NCI-H748 (cell line): ENCODE measurements around the gene SUN1.

Source experiments
- DNase-seq: peaks from one replicate; lab custom pipeline; 2025; ENCODE audit not compliant: unreplicated experiment; lab: John Stamatoyannopoulos, UW

The SUN1 gene

DNA sequence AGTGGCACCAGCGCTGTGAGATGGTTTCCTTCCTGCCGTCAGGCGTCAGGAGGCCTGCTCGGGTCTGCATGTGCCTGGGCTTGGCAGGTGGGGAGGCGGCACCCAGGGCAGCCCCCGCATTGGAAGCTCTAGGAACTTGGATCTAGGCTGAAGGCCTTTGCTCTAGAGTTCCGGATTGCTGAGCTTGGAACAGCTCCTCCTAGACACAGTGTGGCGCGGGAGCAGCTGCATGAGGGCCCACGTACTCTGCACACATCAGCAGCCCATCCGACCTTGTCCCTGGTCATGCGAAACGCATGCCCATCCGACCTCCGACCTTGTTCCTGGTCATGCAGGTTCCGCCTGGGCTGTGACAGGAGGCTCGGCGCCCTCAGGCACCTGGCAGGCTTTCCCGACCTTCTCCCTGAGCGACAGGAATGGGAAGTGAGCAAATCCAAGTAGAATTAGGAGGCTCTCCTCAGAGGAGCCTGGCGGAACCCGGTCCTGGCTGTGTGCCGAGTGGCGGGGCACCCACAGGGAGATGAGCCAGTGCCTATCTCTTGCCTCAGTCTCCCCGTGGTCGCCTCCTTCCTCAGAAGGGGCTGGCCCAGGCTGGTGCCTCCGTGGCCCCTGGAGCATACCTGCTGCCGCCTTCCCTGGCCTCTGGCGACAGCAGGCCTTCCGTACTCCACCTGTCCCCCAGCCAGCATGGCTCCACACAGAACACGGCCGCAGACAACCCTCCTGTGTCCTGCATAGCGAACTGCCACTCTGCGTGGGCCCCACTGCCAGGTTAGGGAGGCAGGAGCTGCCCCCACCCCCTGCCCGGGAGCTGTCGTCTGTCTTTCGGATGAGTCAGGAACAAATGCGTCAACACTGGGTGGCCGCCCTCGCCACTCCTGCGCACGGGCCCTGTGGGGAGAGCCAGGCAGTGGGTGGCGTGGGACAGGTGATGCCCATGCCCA lies 56.1 kb downstream of the SUN1 start:
- DNase-seq, result no peak

DNA sequence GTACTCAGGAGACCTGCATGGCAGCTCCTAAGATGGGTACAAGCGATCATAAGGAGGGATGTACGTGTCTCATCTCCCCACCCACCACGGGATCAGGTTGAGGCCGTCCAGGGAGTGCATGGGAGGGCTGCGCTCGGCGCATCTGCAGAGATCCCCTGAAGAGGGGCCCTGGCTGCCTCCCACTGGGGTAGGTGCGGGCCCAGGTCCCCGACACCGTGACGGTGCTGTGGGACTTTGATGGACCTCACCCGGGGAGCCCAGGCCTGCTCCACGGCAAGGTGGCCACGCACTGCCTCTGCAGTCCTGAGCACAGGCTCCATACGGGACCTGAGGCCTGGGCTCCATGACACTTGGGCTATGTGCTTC lies 56.7 kb downstream of the SUN1 start:
- no peak for DNase-seq

DNA sequence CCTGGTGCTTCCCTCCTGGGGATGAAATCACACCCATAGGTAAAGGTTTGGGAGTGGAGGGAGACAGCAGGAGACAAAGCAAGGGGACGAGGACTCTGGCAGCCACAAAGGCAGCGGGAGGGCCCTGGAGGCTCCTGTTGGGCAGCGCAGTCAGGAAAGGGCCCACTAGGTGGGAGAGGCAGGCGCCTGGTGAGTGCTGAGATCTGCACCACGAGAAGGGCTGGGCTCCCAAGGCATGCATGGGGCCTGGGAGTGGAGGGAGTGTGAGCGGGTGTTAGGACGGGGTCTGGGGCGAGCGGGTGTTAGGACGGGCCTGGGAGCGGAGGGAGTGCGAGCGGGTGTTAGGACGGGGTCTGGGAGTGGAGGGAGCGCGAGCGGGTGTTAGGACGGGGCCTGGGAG lies 57.1 kb downstream of the SUN1 start:
- DNase-seq, result no peak

DNA sequence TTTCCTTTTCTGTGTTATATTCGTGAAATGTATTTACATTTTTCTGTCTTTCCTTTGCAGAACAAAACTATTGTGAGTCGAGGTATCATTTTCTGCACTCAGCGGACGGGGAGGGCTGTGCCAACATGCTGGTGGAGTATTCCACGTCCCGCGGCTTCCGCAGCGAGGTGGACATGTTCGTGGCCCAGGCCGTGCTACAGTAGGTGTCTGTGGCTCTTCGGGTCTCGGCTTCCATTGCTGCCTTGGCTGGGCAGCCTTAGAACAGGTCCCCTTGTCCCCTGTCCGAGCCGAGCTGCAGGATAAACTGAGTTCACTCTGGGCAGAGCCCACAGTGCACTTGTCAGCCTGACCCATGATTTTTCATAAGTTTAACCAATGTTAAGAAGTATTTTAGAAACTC lies 58.6 kb downstream of the SUN1 start:
- DNase-seq, result no peak

DNA sequence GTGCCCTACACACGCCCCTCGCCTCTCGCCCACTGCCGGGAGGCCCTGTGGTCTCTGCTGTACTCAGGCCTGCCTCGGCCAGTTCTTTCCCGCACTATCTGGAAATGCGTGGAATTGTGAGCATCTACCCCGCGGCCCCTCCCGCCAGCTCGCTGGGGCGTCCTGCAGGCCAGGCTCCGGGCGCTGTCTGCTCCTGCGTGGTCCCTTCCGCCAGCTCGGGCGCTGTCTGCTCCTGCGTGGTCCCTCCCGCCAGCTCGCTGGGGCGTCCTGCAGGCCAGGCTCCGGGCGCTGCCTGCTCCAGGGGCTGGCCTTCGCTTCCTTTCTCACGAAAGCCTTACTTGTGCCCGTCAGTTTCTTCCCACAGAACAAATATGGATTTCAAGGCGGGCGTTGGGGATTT lies 59.0 kb downstream of the SUN1 start:
- no peak for DNase-seq

- DNase-seq, result no peak
These were observed 59.5 kb downstream of the SUN1 start for GRCh38 chr7:891805-892204.

GRCh38 chr7:892648-893593 lies 60.6 kb downstream of the SUN1 start:
- DNase-seq, result no peak

GRCh38 chr7:893686-894085 lies 61.4 kb downstream of the SUN1 start:
- DNase-seq, result no peak

- DNase-seq, result no peak
These were observed 62.0 kb downstream of the SUN1 start for GRCh38 chr7:894164-894867.

DNA sequence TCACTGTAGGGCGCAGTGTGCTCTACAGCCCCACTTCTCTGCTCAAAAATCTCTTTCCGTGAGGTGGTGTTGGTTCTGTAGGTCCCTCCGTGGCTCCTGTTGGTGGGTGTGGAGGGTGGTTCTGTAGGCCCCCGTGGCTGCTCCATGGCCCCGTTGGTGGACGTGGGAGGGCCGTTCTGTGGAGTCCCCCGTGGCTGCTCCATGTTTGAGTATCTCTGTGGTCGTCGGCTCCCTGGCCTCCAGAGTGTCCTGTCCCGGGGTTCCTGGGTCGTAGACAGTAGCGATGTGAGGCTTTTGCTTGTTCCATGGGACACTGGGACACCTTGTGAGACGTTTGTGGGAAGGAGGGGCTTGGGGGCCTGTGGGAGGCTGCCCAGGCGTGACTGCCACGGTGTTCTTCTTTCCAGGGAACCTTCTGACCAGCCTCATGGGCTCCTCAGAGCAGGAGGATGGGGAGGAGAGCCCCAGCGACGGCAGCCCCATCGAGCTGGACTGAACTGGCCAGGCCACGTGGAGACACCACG lies 62.7 kb downstream of the SUN1 start:
- no peak for DNase-seq

GRCh38 chr7:895451-896052 lies 63.3 kb downstream of the SUN1 start:
- DNase-seq, result no peak

DNA sequence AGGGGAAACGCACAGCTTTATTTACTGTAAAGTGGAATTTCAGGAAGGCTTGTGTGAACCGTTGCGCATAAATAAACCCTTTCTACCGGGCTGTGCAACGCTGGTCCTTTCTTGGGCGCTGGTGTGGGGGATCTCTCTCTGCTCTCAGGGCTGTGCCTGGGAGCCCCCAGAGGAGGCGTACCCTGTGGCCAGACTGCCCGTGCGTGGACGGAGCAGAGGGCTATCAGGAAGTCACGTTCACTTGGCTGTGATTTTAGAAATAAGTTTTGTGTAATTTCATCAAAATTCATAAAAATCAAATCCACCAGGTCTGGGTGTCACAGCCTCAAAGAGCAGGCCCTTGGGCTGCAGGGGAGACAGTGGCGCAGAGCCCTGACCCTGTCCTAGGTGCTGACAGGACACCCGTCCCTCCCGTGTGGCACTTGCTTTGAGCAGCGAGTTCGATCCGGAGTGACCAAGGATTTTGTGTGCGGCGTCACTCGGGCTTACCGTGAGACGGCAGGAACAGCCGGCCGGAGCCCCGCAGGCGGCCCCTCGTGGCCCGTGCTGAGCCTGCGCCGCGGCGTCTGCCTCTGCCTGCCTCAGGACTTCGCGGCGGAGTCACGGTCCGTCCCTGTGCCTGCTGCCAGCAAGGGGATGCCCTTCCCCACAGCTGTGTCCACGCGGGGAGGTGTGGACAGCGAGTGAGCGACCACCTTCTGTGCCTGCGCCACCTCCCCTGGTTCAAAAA lies 64.2 kb downstream of the SUN1 start:
- DNase-seq, result no peak

DNA sequence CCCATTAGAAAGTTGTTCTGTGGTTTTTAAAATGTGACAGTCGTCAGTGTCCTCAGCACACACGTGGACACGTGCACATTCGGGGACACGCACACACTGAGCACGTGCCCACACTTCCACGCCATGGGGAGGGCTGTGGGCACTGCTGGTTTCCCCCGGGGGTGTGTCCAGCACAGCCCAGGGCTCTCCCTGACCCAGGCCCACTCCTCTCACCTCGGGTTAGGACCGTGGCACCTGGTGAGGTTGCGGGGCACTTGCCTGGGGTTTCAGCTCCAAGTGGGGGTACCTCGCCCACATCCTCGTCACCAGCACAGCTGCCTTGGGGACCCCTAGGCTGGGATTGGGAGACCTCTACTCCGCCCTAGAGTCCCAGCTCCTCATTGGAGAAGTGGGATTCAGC lies 64.8 kb downstream of the SUN1 start:
- DNase-seq, result no peak

DNA sequence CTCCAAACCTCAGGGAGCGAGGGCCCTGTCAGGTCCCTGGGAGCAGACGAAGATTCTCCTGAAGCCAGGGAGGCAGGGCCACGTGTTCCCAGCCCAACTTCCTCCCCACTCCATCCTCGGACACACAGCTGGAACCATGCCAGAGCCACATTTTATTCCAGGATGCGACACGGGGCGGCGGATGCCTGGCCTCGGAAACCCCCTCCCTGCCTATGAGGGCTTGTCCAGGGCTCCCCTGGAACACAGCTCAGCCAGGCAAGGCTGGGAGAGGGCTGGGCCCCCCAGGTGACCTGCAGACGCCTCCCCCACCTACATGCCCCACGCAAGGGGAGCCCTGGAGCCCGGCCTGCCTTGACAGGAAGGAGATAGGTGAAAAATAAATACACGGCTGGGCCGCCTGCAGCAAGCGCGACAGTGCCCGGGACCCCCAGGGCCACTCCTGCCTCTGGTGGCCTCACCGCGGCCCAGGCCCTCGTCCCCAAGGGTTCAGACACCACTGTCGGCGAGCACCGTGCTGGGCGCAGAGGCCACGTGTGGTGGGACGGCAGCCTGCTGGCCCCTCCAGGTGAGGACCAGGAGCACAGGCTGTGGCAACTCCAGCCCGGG lies 65.6 kb downstream of the SUN1 start:
- DNase-seq, result no peak

DNA sequence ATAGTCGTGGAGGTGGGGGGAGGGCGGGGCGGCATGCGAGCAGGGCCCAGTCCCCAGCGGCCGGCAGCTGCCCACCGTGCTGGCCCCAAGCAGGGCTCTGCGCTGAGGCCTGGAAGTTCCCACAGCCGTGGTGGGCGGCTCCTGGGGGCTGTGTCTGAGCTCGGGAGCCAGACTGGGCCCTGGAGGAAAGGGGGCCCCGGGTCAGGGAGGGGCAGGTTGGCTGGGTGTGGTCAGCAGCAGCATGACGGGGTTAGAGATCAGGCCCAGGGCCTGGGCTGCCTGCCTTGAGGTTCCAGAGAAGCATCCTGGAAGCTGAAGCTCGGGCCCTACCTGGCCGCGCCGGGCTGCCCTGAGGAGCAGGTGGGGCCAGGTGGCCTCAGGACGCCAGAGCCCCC lies 66.2 kb downstream of the SUN1 start:
- no peak for DNase-seq

DNA sequence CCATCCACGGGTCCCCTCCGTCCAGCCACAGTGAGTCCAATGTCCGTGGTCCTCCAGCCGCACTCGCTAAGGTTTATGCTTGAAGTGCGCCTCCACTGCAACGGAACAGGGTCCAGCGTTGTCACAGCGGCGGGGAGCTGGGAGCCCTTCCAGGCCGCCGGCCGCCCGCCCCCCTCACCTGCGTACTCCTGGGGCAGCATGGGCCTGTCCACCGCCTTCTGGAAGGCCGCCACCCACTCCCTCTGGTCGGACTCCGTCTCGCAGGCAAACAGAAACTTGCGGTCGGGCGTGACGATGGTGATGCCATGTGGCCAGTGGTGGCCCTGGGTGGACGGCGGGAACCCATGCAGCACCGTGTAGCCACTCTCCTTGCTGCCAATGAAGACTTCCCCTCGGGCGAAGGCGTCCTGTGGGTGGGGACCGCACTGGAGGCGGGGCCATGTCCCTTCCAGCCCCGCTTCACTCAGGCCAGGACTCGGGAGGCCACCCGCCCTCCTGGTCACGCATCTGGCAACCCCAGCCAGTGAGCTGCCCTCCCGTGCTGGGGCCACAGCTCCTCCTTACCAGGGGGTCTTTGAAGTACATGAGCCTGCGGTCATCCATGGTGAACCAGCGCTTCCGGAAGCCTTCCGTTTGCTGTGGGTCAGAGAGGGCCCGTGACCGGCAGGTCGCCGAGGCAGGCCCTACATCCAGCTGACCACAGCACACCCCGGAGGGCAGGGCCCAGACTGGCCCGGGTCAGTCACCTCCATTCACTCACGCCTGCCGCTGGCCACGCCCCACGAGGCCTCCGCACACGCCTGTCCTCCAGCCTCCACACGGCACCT lies 66.8 kb downstream of the SUN1 start:
- DNase-seq, result no peak

DNA sequence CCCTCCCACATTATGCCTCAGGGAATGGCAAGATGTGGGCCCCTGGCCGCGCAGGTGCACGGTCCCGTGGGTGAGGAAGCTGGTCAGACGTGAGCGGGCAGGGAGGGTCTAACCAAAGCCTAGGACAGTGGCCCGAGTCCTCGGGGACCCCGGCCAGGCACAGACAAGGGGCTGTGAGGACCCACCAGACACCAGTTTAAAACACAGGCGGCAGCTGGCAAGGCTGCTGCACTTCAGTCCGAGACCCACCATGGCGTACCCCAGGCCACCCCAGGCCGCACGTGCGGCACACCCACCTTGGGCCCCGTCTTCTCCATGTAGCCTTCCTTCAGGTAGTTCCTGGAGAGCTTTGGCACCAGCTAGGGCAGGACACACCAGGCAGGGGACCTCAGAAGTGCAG lies 67.5 kb downstream of the SUN1 start:
- DNase-seq, result no peak

GRCh38 chr7:900331-901040 lies 68.2 kb downstream of the SUN1 start:
- DNase-seq, result no peak
